A673 (cell line): ENCODE data around the gene PANX3. TPM values are rescaled to one million over a fixed set of nuclear protein-coding genes. Genes with fewer than 3 reads are reported as not detected.

Source experiments
- BruUV-seq: library from RNA; stranded (reverse); fragments of 400-500 nt; replicated peaks from 2 replicates; lab custom pipeline; 2021; lab: Mats Ljungman, UMichigan
- CTCF ChIA-PET: fragments of 300-600 bp; sonication (Branson Sonifier 250); formaldehyde crosslinking; loops from one replicate; lab custom pipeline; 2022; ENCODE audit warnings: antibody characterized with exemption; lab: Charles Lee
- POLR2A ChIA-PET: fragments of 300-600 bp; sonication (Branson Sonifier 250); formaldehyde crosslinking; loops from one replicate; lab custom pipeline; 2022; ENCODE audit warnings: antibody characterized with exemption; ENCODE audit not compliant: low non-redundant PET; lab: Charles Lee
- DNase-seq: peaks from one replicate; pipeline ENCODE4 v3.0.0-alpha.2; 2015; ENCODE audit warnings: low spot score
- H3K27ac ChIP-seq: fragments of 200-600 bp; sonication (generic); 2 replicates; pipeline ENCODE4 v1.5.1; 2016; ENCODE audit warnings: mixed run types, low read depth, mild to moderate bottlenecking, mixed read lengths, antibody characterized with exemption, low read length; ENCODE audit not compliant: poor library complexity, severe bottlenecking
- H3K27me3 ChIP-seq: fragments of 200-600 bp; sonication (generic); replicated peaks from 2 replicates; pipeline ENCODE4 v1.6.1; 2017; ENCODE audit warnings: mixed run types, low read depth, mild to moderate bottlenecking, mixed read lengths, antibody characterized with exemption, low read length; ENCODE audit not compliant: insufficient read depth, poor library complexity
- H3K36me3 ChIP-seq: fragments of 200-600 bp; sonication (generic); 2 replicates; pipeline ENCODE4 v1.6.1; 2016; ENCODE audit warnings: mixed run types, mild to moderate bottlenecking, mixed read lengths, antibody characterized with exemption, low read length; ENCODE audit not compliant: insufficient read depth, poor library complexity, severe bottlenecking
- H3K4me1 ChIP-seq: fragments of 200-600 bp; sonication (generic); 2 replicates; pipeline ENCODE4 v1.6.1; 2017; ENCODE audit warnings: mixed run types, mild to moderate bottlenecking, mixed read lengths, antibody characterized with exemption, low read length; ENCODE audit not compliant: insufficient read depth, poor library complexity, severe bottlenecking
- H3K4me3 ChIP-seq: fragments of 200-600 bp; sonication (generic); 2 replicates; pipeline ENCODE4 v1.5.1; 2016; ENCODE audit warnings: low read depth, mixed run types, mild to moderate bottlenecking, mixed read lengths, low read length; ENCODE audit not compliant: poor library complexity, severe bottlenecking
- H3K9me3 ChIP-seq: fragments of 200-600 bp; sonication (generic); 2 replicates; pipeline ENCODE4 v1.6.1; 2016; ENCODE audit warnings: mixed run types, low read depth, mild to moderate bottlenecking, mixed read lengths, antibody characterized with exemption, low read length; ENCODE audit not compliant: poor library complexity, severe bottlenecking
- EZH2 ChIP-seq: fragments of 200-600 bp; sonication (generic); IDR thresholded peaks from 2 replicates; pipeline ENCODE4 v1.6.1; 2017; ENCODE audit warnings: borderline replicate concordance, low read depth, mild to moderate bottlenecking, mixed read lengths, antibody characterized with exemption, low read length; ENCODE audit not compliant: poor library complexity, severe bottlenecking
- intact Hi-C: fragments of 100-400 bp; cut with micrococcal nuclease; formaldehyde crosslinking; loops from one replicate; pipeline ENCODE4 v1.10.0; 2022; ENCODE audit not compliant: unreplicated experiment
- total RNA-seq: library from RNA; stranded (reverse); gene quantifications from 2 replicates; pipeline ENCODE4 v1.2.3, GENCODE V29; 2021
- TF ChIP-seq, protein P1 (sequence below): fragments of 300-800, 200-600 bp; sonication (generic); conservative IDR thresholded peaks from 2 replicates; pipeline ENCODE4 v1.5.1; 2017; ENCODE audit warnings: low read depth, mild to moderate bottlenecking, antibody characterized with exemption, low read length, moderate library complexity, mixed read lengths

PANX3 gene
- total RNA-seq, 1 experiment from 2014 or later, result not detected

DNA sequence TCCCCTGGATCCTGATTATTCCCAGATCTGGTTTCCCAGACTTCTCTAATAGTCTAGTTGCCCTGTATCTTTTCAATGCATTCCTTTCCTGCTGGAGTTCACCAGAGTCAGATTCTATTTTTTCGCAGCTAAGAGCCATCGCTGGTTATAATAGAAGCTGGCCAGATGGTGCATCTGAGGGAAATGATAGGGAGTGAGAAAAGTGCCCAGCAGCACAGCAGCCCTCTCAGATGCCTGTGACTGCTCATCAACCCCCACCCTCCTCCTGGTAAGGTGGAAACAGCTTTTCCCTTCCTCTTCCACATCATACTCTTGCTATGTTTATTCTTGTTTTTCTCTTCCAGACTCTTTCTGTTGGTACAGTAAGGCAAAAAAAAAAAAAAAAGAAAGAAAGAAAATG lies 28.7 kb upstream of the PANX3 start:
- H3K27me3 ChIP-seq, result no peaks in the 10 kb centered on the region
- TF ChIP-seq EZH2, result no peak
- TF ChIP-seq, protein P1, sequence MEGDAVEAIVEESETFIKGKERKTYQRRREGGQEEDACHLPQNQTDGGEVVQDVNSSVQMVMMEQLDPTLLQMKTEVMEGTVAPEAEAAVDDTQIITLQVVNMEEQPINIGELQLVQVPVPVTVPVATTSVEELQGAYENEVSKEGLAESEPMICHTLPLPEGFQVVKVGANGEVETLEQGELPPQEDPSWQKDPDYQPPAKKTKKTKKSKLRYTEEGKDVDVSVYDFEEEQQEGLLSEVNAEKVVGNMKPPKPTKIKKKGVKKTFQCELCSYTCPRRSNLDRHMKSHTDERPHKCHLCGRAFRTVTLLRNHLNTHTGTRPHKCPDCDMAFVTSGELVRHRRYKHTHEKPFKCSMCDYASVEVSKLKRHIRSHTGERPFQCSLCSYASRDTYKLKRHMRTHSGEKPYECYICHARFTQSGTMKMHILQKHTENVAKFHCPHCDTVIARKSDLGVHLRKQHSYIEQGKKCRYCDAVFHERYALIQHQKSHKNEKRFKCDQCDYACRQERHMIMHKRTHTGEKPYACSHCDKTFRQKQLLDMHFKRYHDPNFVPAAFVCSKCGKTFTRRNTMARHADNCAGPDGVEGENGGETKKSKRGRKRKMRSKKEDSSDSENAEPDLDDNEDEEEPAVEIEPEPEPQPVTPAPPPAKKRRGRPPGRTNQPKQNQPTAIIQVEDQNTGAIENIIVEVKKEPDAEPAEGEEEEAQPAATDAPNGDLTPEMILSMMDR, result no peak
- no peak overlapping the region for H3K27ac ChIP-seq
- no TSS peak for BruUV-seq
- intact Hi-C loops, result no loop called here
- H3K4me1 ChIP-seq, result no peaks in the 10 kb centered on the region
- no peak for DNase-seq
- CTCF ChIA-PET, result interaction anchor here (0.6 kb wide), 1 partner anchor 166 kb away, joined by 5 read pairs; no protein-coding TSS in a partner anchor
- no peaks in the 10 kb centered on the region for H3K36me3 ChIP-seq
- POLR2A ChIA-PET, result no interaction called here
- H3K9me3 ChIP-seq, result no peaks in the 10 kb centered on the region
- no peak overlapping the region for H3K4me3 ChIP-seq

- no peaks in the 10 kb centered on the region for H3K4me1 ChIP-seq
- CTCF ChIA-PET, result no interaction called here
- TF ChIP-seq, protein P1, result no peak
- no peak for TF ChIP-seq EZH2
- no peak overlapping the region for H3K4me3 ChIP-seq
- no peak overlapping the region for H3K27ac ChIP-seq
- no peaks in the 10 kb centered on the region for H3K27me3 ChIP-seq
- no TSS peak for BruUV-seq
- H3K36me3 ChIP-seq, result no peaks in the 10 kb centered on the region
- POLR2A ChIA-PET, result no interaction called here
- intact Hi-C loops, result no loop called here
- H3K9me3 ChIP-seq, result no peaks in the 10 kb centered on the region
- no peak for DNase-seq
Observed at GRCh38 chr11:124583781-124584180, 27.4 kb upstream of the PANX3 start.

DNA sequence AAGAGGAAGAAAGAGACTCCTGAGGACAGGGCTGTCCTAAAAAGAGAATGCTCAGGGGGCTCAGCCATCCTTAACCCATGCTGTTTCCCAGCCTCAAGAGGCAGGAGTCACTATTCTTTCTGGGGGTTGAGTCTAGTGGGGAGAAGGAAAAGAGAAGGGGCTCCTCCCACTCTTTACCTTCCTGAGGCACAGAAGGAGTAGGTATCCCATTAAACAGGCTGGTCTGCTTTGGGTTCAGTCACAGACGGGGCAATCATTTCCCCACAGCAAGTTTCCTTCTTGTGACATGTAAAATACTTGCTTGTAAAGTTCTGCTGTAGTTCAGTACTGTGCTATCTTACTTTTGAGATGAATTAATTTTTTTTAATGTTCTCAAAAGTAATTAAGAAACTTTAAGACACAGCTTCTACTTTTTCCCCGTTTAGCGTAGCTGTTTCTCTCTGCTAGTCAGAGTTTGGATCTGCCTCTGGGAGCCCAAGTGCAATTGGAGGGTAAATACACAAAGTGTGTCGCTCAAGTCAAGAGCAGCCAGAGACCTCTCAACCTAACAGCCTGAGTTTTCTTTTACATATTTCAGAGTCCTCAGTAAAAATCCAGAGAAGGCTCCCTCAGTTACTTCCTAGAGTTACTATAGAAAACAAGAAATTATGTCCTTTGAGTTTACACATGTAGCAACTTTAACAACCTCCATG lies 26.4 kb upstream of the PANX3 start:
- no peaks in the 10 kb centered on the region for H3K36me3 ChIP-seq
- no TSS peak for BruUV-seq
- H3K27me3 ChIP-seq, result no peaks in the 10 kb centered on the region
- ChIA-PET CTCF (interaction anchor here (0.7 kb wide), 1 partner anchor 26 kb away, joined by 3 read pairs; no protein-coding TSS in a partner anchor), POLR2A (no interaction called here)
- intact Hi-C loops, result no loop called here
- no peak for DNase-seq
- H3K4me3 ChIP-seq, result no peak overlapping the region
- TF ChIP-seq, protein P1, result no peak
- no peak for TF ChIP-seq EZH2
- no peaks in the 10 kb centered on the region for H3K4me1 ChIP-seq
- no peak overlapping the region for H3K27ac ChIP-seq
- no peaks in the 10 kb centered on the region for H3K9me3 ChIP-seq
